Glutamatergic neuron (in vitro differentiated cells): Measurements from ENCODE around the gene CD59. TPM values are rescaled to one million over a fixed set of nuclear protein-coding genes. Genes with fewer than 3 reads are reported as not detected.
"Not testable (repeated sequence)": the region's sequence is repeated elsewhere in the genome, so short reads cannot be mapped to it uniquely, and the experiment has no call there.

Source experiments
- DNase-seq: peaks from one replicate; pipeline ENCODE4 v3.0.0; 2022
- H3K27ac Mint-ChIP-seq: one replicate; pipeline ENCODE4 v1.8.0; 2020; ENCODE audit warnings: mild to moderate bottlenecking, mixed read lengths, inconsistent platforms; ENCODE audit not compliant: unreplicated experiment
- H3K27me3 Mint-ChIP-seq: one replicate; pipeline ENCODE4 v1.8.0; 2020; ENCODE audit warnings: mild to moderate bottlenecking, moderate library complexity, mixed read lengths, inconsistent platforms; ENCODE audit not compliant: unreplicated experiment
- H3K36me3 Mint-ChIP-seq: one replicate; pipeline ENCODE4 v1.8.0; 2020; ENCODE audit warnings: mild to moderate bottlenecking, mixed read lengths, inconsistent platforms; ENCODE audit not compliant: unreplicated experiment
- H3K4me1 Mint-ChIP-seq: one replicate; pipeline ENCODE4 v1.8.0; 2020; ENCODE audit warnings: mild to moderate bottlenecking, low read depth, mixed read lengths, inconsistent platforms; ENCODE audit not compliant: unreplicated experiment
- H3K4me3 Mint-ChIP-seq: one replicate; pipeline ENCODE4 v1.8.0; 2020; ENCODE audit warnings: mild to moderate bottlenecking, mixed read lengths, inconsistent platforms; ENCODE audit not compliant: unreplicated experiment
- H3K9me3 Mint-ChIP-seq: one replicate; pipeline ENCODE4 v1.8.0; 2020; ENCODE audit warnings: mild to moderate bottlenecking, moderate library complexity, mixed read lengths, inconsistent platforms; ENCODE audit not compliant: unreplicated experiment
- total RNA-seq: library from RNA; stranded (reverse); fragmentation: NEBNext Ultra II Directional; extraction: Animal tissue kit (Norgen Biotek cat#: 25700); gene quantifications from one replicate; pipeline ENCODE4 v1.2.1, GENCODE V29; 2021; ENCODE audit not compliant: unreplicated experiment
- TF ChIP-seq, protein P1 (sequence below): fragments of 200-600 bp; sonication (generic); IDR thresholded peaks from one replicate; pipeline ENCODE4 v1.5.0; 2021; ENCODE audit not compliant: partially characterized antibody, unreplicated experiment

CD59 gene
- total RNA-seq, 1 donor from 2014 or later, result 105 TPM

DNA sequence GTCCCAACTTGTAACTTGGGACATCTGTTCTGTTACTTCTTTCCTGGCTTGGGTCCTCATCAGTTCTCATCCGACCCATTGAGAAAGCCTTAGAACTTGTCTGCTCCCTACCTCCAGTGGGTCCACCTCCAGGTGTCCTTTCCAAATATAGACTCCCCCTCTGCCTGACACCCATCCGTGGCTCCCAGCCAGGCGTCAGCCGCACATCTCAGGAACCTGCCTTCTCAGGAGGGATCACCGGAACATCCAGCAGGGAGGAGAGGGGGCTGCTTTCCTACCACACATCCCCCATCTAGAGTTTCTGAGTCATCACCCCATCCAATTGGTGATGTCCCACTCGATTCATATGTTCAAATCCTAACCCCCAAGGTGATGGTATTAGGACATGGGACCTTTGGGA lies 72.1 kb downstream of the CD59 start:
- TF ChIP-seq, protein P1, sequence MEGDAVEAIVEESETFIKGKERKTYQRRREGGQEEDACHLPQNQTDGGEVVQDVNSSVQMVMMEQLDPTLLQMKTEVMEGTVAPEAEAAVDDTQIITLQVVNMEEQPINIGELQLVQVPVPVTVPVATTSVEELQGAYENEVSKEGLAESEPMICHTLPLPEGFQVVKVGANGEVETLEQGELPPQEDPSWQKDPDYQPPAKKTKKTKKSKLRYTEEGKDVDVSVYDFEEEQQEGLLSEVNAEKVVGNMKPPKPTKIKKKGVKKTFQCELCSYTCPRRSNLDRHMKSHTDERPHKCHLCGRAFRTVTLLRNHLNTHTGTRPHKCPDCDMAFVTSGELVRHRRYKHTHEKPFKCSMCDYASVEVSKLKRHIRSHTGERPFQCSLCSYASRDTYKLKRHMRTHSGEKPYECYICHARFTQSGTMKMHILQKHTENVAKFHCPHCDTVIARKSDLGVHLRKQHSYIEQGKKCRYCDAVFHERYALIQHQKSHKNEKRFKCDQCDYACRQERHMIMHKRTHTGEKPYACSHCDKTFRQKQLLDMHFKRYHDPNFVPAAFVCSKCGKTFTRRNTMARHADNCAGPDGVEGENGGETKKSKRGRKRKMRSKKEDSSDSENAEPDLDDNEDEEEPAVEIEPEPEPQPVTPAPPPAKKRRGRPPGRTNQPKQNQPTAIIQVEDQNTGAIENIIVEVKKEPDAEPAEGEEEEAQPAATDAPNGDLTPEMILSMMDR, result no peak
- peaks cover 7% of the 10 kb centered on the region for H3K9me3 Mint-ChIP-seq
- peaks cover 6% of the 10 kb centered on the region for H3K4me1 Mint-ChIP-seq
- peaks cover 1% of the 10 kb centered on the region for H3K27me3 Mint-ChIP-seq
- peaks cover 11% of the 10 kb centered on the region for H3K36me3 Mint-ChIP-seq
- DNase-seq, result no peak
- H3K4me3 Mint-ChIP-seq, result no peak overlapping the region
- H3K27ac Mint-ChIP-seq, result no peak overlapping the region

- H3K9me3 Mint-ChIP-seq, result peaks cover 7% of the 10 kb centered on the region
- no peak for DNase-seq
- no peak overlapping the region for H3K27ac Mint-ChIP-seq
Measured at GRCh38 chr11:33663121-33663520, 73.1 kb downstream of the CD59 start.

GRCh38 chr11:33661526-33661925 lies 74.7 kb downstream of the CD59 start:
- peaks cover 11% of the 10 kb centered on the region for H3K36me3 Mint-ChIP-seq
- H3K4me3 Mint-ChIP-seq, DNase-seq, H3K4me1 Mint-ChIP-seq, H3K27ac Mint-ChIP-seq, H3K9me3 Mint-ChIP-seq, H3K27me3 Mint-ChIP-seq: not testable (repeated sequence)

More at GRCh38 chr11:33663121-33663520, 73.1 kb downstream of the CD59 start:
- Mint-ChIP-seq H3K4me3 (no peak overlapping the region), H3K36me3 (peaks cover 11% of the 10 kb centered on the region), H3K4me1 (peaks cover 2% of the 10 kb centered on the region), H3K27me3 (peaks cover 3% of the 10 kb centered on the region)
- TF ChIP-seq, protein P1, result no peak

DNA sequence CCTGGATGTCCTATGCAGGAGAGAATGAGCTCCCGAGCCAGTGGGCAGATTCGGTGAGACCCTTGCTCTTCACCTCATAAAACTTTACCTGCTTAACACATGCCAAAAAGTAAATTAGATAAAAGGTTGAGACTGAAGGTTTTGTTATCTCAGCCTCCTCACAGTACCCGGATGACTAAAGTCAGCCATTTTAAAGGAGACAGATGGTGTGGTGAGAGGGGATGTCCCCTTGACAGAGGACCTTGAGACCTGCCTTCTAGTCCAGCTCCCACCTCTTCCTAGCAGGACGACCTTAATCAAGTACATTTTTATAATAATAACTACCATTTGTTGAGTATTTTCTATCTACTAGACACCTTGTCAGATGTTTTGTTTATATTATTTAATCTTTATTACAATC lies 75.3 kb downstream of the CD59 start:
- peaks cover 5% of the 10 kb centered on the region for H3K4me1 Mint-ChIP-seq
- TF ChIP-seq, protein P1, result no peak
- peaks cover 8% of the 10 kb centered on the region for H3K9me3 Mint-ChIP-seq
- H3K27me3 Mint-ChIP-seq, result peaks cover 3% of the 10 kb centered on the region
- H3K36me3 Mint-ChIP-seq, result peaks cover 11% of the 10 kb centered on the region
- H3K4me3 Mint-ChIP-seq, result no peak overlapping the region
- H3K27ac Mint-ChIP-seq, result no peak overlapping the region
- no peak for DNase-seq

DNA sequence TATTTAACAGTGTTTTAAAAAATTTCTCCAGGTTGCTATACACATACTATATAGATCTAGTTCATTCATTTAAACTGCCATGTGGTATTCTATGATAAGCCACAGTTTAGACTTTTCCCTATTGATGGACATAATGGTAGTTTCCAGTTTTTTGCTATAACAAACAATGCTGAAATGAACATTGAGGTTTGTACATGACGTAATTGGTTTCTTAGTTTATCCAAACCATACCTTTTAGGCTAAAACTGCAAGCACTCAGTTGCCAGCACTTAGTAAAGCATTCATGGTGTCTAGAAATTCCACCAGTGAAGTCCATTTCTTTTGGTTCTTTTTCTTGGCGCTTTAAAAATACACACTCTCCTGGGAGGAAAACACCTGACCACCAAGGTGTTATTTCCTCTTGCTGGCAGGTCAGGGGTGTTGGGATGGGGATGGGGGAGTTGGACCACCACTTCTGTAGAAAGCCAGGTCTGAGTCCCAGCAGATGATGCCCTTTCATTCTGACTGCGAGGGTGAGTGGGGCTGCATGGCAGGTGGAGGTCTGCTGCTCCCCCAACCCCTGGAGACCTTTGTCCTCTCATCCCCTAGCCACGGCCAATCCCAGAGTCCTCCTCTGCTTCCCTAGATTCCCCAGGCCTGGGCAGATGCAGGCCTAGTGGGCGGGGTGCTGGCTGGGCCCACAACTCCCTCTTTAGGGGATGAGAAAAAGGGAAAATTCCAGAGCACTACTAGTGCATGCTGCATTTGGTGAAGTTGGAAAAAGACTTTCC lies 76.7 kb downstream of the CD59 start:
- Mint-ChIP-seq H3K36me3 (peaks cover 4% of the 10 kb centered on the region), H3K9me3 (peaks cover 3% of the 10 kb centered on the region), H3K4me1 (peaks cover 5% of the 10 kb centered on the region), H3K27ac (no peak overlapping the region), H3K4me3 (no peak overlapping the region), H3K27me3 (peaks cover 2% of the 10 kb centered on the region)
- TF ChIP-seq, protein P1, result no peak
- DNase-seq, result no peak
